ENCODE data around the gene HEXB. TPM values are rescaled to one million over a fixed set of nuclear protein-coding genes. Genes with fewer than 3 reads are reported as not detected.

The HEXB gene
- total and polyA plus RNA-seq, 2 of the 8 experiments (the other 6 are each of a cell fraction or from before 2014, with no cell fraction given), result 39.7 to 69.2 TPM

- no peak for TF ChIP-seq TEAD4 (IDR thresholded peaks at IDR 0.05; ENCODE audit: low read depth, low read length)
- peak; percentile 86 for TF ChIP-seq EGR1 (IDR thresholded peaks at IDR 0.05; ENCODE audit: borderline replicate concordance, low read depth, low read length)
- no peak for TF ChIP-seq KDM4A (IDR thresholded peaks at IDR 0.05; ENCODE audit: low read depth, low read length, severe bottlenecking)
- TF ChIP-seq HDAC6 (IDR thresholded peaks at IDR 0.05; ENCODE audit: low read depth, low read length), result no peak
- TF ChIP-seq PHF8 (conservative IDR thresholded peaks at IDR 0.05; ENCODE audit: low read depth, low read length), result peak; percentile 23; the same call in 1 of the 2 replicates
- no peak for TF ChIP-seq JUN (IDR thresholded peaks at IDR 0.05; ENCODE audit: low read depth, low read length)
- no peak for TF ChIP-seq BCL11A (IDR thresholded peaks at IDR 0.05; ENCODE audit: low read depth in 2 of 2, low read length in 2 of 2)
- TF ChIP-seq CHD1 (IDR thresholded peaks at IDR 0.05; ENCODE audit: low read depth, low read length), result no peak
Measured at GRCh38 chr5:74640450-74640953, 44.5 kb upstream of the HEXB start, which contains the start of gene ENC1 (continued).
